ENCODE data around the gene PDE3B. TPM values are rescaled to one million over a fixed set of nuclear protein-coding genes. Genes with fewer than 3 reads are reported as not detected.
"Not testable (repeated sequence)": the region's sequence is repeated elsewhere in the genome, so short reads cannot be mapped to it uniquely, and the experiment has no call there.

PDE3B gene
- total RNA-seq, 1 donor from 2014 or later, result 0.03 TPM

DNA sequence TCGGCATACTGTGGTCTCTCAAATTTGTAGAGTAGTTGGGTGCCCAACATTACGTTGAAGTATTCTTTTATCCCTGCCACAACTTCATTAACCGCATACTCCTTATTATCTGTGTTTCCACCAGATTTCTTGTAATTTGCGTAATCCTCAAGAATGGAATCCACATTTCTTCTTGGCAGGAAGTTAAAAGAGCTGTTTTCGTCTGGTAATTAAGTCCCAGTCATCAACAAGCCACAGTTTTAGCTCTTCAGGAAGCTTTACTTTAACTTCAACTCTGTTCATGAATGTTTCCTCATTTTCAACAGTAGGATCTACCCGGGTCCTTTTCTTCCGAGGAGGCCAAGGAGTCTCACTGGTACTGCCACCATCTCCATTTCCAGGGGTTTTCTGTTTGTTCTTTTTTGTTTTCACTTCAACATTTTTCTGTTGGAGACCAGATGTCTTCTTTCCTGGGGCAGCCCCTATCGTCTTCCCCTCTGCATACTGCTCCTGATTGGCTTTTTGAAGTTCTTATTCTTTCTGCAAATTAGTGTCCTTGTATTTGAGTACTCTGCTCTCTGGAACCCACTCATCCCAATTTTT is 30.3 kb downstream of the PDE3B start:
- DNase-seq (ENCODE audit: low read depth), result no peak

GRCh38 chr11:14676068-14676467 is 32.5 kb downstream of the PDE3B start:
- no peak for DNase-seq (ENCODE audit: low read depth)

GRCh38 chr11:14677146-14677545 is 33.5 kb downstream of the PDE3B start:
- no peak for DNase-seq (ENCODE audit: low read depth)

DNA sequence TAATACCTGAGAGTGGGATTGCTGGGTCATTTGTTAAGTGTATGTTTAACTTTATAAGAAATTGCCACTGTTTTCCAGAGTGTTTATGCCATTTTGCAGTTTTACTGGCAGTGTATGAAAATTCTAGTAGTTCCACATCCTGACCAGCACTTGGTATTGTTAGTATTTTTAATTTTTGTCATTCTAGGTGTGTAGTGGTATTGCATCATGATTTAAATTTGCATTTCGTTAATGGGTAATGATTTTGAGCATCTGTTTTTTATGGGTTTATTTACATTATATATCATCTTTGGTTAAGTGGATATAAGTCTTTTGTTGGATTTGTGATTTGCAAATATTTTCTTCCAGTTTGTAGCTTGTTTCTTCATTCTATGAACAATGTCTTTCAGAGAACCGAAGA is 34.7 kb downstream of the PDE3B start:
- DNase-seq (ENCODE audit: low read depth), result no peak

- DNase-seq (ENCODE audit: low read depth), result no peak
Measured at GRCh38 chr11:14679662-14680061, 36.1 kb downstream of the PDE3B start.

GRCh38 chr11:14684234-14684915 is 40.8 kb downstream of the PDE3B start:
- not testable (repeated sequence) for DNase-seq (ENCODE audit: low read depth)

DNA sequence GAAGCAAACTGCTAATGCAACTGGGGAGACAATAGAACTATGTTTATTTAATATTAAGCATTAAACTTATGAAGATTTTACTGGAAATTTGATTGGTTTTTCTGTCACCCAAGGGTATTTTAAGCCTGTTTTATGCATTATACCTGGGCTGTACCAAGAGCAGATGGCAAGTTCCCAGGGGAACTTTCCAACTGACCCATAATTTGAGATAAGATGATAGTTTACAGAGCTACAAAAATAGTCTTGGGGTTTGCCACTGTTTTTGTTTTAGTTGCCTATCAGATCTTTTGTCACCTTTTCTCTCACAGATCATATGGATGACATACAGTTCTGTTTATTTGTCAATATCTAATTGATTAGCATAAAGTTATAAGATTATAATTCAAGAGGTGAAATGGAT is 43.9 kb downstream of the PDE3B start:
- no peak for DNase-seq (ENCODE audit: low read depth)

GRCh38 chr11:14687943-14688627 is 44.5 kb downstream of the PDE3B start:
- no peak for DNase-seq (ENCODE audit: low read depth)

GRCh38 chr11:14695656-14696055 is 52.1 kb downstream of the PDE3B start:
- not testable (repeated sequence) for DNase-seq (ENCODE audit: low read depth)

DNA sequence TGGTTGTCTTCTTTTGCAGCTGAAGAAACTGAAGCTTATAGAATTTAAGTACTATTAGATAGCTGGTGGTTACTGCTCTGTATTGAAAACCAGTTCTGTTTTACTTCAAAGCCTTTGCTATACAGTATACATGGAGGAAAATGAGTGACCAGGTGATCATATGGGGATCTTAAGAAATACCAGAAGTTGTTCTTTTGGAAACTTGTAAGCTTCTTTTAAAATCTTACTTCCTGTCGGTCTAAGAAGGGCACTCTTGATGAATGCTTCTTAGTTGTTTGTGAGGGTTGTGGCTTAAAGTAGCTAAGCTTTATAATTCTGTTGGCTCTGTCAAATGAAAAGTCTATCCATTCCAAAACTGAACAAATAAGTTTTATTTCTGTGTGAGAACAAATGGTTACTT is 55.2 kb downstream of the PDE3B start:
- DNase-seq (ENCODE audit: low read depth), result no peak

GRCh38 chr11:14700593-14700992 is 57.0 kb downstream of the PDE3B start:
- DNase-seq (ENCODE audit: low read depth), result no peak

GRCh38 chr11:14702760-14703159 is 59.2 kb downstream of the PDE3B start:
- no peak for DNase-seq (ENCODE audit: low read depth)

GRCh38 chr11:14703731-14704130 is 60.1 kb downstream of the PDE3B start:
- DNase-seq (ENCODE audit: low read depth), result no peak

DNA sequence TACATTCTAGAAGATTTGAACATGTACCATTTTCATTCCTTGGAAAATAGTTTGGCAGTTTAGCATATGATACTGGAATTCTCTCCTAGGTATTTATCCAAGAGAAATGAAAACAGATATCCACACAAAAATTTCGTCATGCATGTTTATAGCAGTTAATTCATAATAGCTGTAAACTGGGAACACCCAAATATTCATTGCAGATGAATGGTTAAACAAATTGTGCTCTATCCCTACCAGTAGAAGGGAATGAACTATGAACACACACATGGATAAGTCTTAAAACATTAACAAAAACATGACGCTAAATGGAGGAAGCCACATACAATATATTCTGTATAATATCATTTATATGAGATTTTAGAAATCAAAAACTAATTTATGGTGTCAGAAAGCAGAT is 61.5 kb downstream of the PDE3B start:
- DNase-seq (ENCODE audit: low read depth), result no peak

GRCh38 chr11:14713496-14714244 is 70.1 kb downstream of the PDE3B start:
- DNase-seq (ENCODE audit: low read depth), result no peak

DNA sequence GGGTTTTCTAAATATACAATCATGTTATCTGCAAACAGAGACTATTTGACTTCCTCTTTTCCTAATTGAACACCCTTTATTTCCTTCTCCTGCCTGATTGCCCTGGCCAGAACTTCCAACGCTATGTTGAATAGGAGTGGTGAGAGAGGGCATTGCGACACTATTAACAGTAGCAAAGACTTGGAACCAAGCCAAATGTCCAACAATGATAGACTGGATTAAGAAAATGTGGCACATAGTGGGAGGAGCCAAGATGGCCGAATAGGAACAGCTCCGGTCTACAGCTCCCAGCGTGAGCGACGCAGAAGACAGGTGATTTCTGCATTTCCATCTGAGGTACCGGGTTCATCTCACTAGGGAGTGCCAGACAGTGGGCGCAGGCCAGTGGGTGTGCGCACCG is 72.1 kb downstream of the PDE3B start:
- not testable (repeated sequence) for DNase-seq (ENCODE audit: low read depth)

GRCh38 chr11:14722496-14722895 is 78.9 kb downstream of the PDE3B start:
- DNase-seq (ENCODE audit: low read depth), result no peak

DNA sequence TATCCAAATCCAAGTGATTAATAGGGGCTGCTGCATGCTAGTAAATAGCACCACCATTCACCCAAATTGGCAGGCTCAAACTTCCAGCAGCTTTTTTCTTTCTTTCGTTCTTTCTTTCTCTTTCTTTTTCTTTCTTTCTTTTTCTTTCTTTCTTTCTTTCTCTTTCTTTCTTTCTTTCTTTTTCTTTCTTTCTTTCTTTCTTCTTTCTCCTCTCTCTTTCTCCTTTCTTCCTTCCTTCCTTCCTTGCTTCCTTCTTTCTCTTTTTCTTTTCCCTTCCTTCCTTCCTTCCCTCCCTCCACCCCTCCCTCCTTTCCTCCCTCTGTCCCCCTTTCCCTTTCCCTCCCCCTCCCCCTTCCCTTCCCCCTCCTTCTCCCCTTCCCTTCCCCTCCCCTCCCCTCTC is 81.5 kb downstream of the PDE3B start:
- no peak for DNase-seq (ENCODE audit: low read depth)

GRCh38 chr11:14727215-14727614 is 83.6 kb downstream of the PDE3B start:
- DNase-seq (ENCODE audit: low read depth), result no peak

- no peak for DNase-seq (ENCODE audit: low read depth)
Measured at GRCh38 chr11:14727746-14728145, 84.1 kb downstream of the PDE3B start.

DNA sequence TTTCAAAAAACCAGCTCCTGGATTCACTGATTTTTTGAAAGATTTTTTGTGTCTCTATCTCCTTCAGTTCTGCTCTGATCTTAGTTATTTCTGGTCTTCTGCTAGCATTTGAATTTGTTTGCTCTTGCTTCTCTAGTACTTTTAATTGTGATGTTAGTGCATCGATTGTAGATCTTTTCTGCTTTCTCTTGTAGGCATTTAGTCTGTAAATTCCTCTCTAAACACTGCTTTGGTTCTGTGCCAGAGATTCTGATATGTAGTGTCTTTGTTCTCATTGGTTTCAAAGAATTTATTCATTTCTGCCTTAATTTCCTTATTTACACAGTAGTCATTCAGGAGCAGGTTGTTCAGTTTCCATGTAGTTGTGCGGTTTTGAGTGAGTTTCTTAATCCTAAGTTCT is 96.9 kb downstream of the PDE3B start:
- DNase-seq (ENCODE audit: low read depth), result not testable (repeated sequence)

DNA sequence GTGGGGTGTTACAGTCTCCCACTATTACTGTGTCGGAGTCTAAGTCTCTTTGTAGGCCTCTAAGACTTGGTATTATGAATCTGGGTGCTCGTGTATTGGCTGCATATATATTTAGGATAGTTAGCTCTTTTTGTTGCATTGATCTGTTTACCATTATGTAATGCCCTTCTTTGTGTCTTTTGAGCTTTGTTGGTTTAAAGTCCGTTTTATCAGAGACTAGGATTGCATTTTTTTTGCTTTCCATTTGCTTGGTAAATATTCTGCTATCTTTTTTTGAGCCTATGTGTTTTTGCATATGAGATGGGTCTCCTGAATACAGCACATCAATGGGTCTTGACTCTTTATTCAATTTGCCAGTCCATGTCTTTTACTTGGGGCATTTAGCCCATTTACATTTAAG is 97.6 kb downstream of the PDE3B start:
- DNase-seq (ENCODE audit: low read depth), result no peak

Measured in myocyte (in vitro differentiated cells).